MM.1S (cell line): ENCODE data around the gene MYH15.

Experiments
- EZH2phosphoT487 ChIP-seq: fragments of 300-600 bp; sonication (generic); IDR thresholded peaks from 2 replicates; pipeline ENCODE4 v1.6.1; 2018; ENCODE audit warnings: antibody characterized with exemption, low read length
- TF ChIP-seq, protein P1 (sequence below): fragments of 300-600 bp; sonication (generic); IDR thresholded peaks from 2 replicates; pipeline ENCODE4 v1.5.1; 2016; ENCODE audit warnings: antibody characterized with exemption, low read length, mixed read lengths

GRCh38 chr3:108441071-108441507, 69.3 kb downstream of the MYH15 start:
- TF ChIP-seq, protein P1, sequence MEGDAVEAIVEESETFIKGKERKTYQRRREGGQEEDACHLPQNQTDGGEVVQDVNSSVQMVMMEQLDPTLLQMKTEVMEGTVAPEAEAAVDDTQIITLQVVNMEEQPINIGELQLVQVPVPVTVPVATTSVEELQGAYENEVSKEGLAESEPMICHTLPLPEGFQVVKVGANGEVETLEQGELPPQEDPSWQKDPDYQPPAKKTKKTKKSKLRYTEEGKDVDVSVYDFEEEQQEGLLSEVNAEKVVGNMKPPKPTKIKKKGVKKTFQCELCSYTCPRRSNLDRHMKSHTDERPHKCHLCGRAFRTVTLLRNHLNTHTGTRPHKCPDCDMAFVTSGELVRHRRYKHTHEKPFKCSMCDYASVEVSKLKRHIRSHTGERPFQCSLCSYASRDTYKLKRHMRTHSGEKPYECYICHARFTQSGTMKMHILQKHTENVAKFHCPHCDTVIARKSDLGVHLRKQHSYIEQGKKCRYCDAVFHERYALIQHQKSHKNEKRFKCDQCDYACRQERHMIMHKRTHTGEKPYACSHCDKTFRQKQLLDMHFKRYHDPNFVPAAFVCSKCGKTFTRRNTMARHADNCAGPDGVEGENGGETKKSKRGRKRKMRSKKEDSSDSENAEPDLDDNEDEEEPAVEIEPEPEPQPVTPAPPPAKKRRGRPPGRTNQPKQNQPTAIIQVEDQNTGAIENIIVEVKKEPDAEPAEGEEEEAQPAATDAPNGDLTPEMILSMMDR = no peak
- TF ChIP-seq EZH2phosphoT487 = no peak
